Fibroblast of pulmonary artery (primary cell): ENCODE measurements around the gene CCDC184.

Experiments used
- DNase-seq: peaks from one replicate; pipeline ENCODE4 v3.0.0-alpha.2; 2010; ENCODE audit warnings: low read depth
- H3K4me3 ChIP-seq: replicated peaks from 2 replicates; pipeline ENCODE4 v1.5.1; 2011; ENCODE audit warnings: low read depth, mild to moderate bottlenecking, control low read depth, low read length, moderate library complexity
- TF ChIP-seq, protein P1 (sequence below): IDR thresholded peaks from 2 replicates; pipeline ENCODE4 v1.5.1; 2011; ENCODE audit warnings: mild to moderate bottlenecking, control low read depth, low read length, inconsistent platforms; ENCODE audit errors: missing control alignments

CCDC184 gene

DNA sequence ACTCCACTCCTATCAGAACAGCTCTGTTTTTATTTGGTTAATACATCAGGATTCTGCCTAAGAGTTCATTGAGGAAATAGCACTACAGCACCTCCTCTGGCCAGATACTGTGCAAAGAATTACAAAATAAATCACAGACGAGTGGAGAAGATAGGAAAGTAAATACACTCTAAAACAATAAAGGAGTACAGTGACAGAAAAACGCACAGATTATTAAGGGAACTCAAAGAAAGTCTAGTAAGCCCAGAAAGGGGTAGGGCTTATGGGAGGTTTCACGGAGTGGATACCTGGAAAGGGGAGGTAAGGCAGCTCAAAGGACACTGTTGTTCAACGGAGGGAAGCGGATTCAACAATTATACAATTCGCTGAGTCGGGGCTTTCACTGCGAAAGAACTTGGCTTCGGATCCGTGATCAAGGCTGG, 14.1 kb downstream of the CCDC184 start:
- H3K4me3 ChIP-seq = peak overlapping the region; percentile 72
- peak; percentile 60 for DNase-seq
- TF ChIP-seq, protein P1, sequence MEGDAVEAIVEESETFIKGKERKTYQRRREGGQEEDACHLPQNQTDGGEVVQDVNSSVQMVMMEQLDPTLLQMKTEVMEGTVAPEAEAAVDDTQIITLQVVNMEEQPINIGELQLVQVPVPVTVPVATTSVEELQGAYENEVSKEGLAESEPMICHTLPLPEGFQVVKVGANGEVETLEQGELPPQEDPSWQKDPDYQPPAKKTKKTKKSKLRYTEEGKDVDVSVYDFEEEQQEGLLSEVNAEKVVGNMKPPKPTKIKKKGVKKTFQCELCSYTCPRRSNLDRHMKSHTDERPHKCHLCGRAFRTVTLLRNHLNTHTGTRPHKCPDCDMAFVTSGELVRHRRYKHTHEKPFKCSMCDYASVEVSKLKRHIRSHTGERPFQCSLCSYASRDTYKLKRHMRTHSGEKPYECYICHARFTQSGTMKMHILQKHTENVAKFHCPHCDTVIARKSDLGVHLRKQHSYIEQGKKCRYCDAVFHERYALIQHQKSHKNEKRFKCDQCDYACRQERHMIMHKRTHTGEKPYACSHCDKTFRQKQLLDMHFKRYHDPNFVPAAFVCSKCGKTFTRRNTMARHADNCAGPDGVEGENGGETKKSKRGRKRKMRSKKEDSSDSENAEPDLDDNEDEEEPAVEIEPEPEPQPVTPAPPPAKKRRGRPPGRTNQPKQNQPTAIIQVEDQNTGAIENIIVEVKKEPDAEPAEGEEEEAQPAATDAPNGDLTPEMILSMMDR = peak; percentile 61

DNA sequence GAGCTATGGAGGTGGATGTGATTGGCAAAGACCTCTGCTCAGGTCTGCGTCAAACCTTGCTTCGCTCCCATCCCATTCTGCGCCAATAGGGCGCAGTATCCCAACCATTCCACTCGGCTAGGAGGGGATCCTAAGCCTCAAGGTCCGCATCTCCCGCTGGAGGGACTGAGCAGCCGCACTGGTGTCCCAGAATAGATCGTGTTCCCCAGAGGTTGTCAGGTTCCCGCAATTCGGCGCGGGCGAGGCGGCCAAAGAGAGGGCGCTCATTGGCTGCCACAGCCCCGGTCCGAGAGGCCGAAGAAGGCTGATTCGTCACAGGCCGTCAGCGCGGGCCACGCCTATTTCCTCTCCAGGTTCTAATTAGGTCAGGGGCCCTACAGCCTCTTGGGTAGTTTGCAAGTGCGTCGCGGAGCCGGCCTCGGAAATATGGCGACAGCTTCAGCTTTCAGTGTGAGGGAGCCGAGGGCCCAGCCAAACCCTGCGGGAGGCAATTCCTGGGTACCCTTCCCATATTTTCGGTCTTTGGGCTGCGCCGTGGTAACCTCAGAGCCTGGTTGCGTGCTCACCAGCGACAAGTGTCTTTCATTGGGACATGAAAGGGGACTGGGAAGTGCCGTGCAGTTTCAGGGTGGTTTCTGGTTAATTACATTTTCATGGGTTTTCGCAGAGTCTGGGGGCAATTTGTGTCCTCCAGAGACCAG, 14.7 kb downstream of the CCDC184 start:
- H3K4me3 ChIP-seq = peak overlapping the region; percentile 72
- TF ChIP-seq, protein P1 = no peak
- DNase-seq = peak; percentile 95

GRCh38 chr12:48198672-48198971, 15.2 kb downstream of the CCDC184 start:
- TF ChIP-seq, protein P1 = no peak
- DNase-seq = peak; percentile 14
- H3K4me3 ChIP-seq = peak overlapping the region; percentile 72

DNA sequence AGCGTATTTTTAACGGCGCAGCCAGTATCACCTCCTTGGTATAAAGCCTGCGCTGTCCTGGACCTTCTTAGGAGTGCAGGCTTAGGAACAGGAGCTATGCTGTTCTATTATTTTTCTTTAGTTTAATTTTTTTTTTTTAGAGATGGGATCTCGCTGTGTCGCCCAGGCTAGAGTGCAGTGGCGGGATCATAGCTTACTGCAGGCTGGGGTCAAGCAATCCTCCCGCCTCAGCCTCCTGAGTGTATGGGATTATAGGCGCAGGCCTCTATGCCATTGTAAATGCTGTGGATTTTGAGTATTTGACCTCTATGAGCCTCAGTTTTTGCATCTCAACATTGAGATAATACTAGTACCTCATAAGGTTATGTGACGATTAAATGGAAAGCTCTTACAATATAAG, 15.5 kb downstream of the CCDC184 start:
- no peak for DNase-seq
- peak overlapping the region; percentile 72 for H3K4me3 ChIP-seq
- TF ChIP-seq, protein P1 = no peak

- DNase-seq = peak; percentile 50
- TF ChIP-seq, protein P1 = no peak
- no peak overlapping the region for H3K4me3 ChIP-seq
Measured at GRCh38 chr12:48199774-48200221, 16.4 kb downstream of the CCDC184 start.

GRCh38 chr12:48201091-48201490, 17.6 kb downstream of the CCDC184 start:
- no peak overlapping the region for H3K4me3 ChIP-seq
- TF ChIP-seq, protein P1 = no peak
- no peak for DNase-seq

- DNase-seq = no peak
- no peak overlapping the region for H3K4me3 ChIP-seq
- TF ChIP-seq, protein P1 = no peak
Measured at GRCh38 chr12:48201516-48201915, 18.1 kb downstream of the CCDC184 start.
